ENCODE results near the gene PRKCE. TPM values are rescaled to one million over a fixed set of nuclear protein-coding genes. Genes with fewer than 3 reads are reported as not detected.
A peak's percentile ranks its signal among the peaks of the same experiment; 100 is the strongest.

PRKCE gene
- total RNA-seq, 2 donors from 2014 or later = 5.8 to 18.1 TPM

DNA sequence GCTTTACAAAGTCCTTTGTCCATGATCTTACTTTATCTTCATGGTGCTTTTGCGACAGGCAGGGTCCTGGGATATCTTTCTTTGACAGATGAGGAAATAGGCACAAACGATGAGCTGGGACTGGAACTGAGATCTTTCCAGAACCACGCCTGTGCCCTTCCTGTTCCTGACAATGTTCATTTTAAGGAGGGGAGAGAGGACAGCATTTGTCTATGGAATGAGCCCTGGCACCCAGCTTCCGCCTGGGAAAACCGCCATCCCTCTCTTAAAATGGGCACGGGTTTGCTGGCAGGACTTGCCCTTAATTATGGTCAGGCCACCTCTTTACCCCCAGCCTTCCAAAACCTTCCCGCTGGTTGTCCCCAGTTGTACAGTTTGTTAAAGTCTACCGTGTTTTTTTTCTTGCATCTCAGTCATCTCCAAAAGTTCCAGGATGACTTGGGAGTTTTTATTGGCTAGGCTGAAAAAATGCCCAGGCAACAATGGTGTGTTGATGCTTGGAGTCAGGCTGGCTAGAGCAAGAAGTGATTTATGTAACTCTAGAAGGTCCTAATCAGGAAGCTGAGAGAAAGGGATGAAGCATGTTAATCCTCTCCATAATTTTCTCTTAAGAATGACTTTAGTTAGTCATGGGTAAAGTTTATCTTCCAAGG, 380.8 kb downstream of the PRKCE start:
- ATAC-seq (ENCODE audit: insufficient number of reproducible peaks, low FRiP score, low read depth) (peak; percentile 51), DNase-seq (ENCODE audit: low spot score) (no peak)
- H3K27me3 ChIP-seq (replicated peaks; ENCODE audit: insufficient read depth) = no peaks in the 10 kb centered on the region
- H3K4me3 ChIP-seq = peak overlapping the region; percentile 2
- no peak for TF ChIP-seq CTCF (IDR thresholded peaks at IDR 0.05)
- peak overlapping the region; percentile 29 to 40 for H3K27ac ChIP-seq
- no peaks in the 10 kb centered on the region for H3K9me3 ChIP-seq
- peaks cover 8 to 43% of the 10 kb centered on the region in 2 donors for H3K4me1 ChIP-seq (ENCODE audit: control insufficient read depth in 1 of 2, low read depth in 2 of 2)
- H3K36me3 ChIP-seq = no peaks in the 10 kb centered on the region

DNA sequence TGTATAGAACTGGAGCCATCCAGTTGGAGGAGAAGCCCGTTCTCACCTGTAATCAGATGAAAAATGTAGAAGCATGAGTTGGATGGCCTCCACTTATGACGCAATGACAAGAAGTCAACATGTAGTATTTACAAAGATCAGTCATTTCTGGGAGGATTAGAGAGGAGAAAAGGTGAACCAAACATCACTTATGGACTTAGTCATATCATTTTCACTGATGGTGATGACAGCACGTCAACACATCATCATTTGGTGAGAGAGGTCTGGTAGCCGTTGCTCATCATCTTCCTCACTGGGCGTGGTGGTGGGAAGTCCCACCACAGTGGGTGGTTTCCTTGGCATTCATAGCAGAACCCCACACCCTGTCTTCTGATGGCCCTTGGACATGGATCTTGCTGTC, 381.5 kb downstream of the PRKCE start:
- Histone ChIP-seq H3K36me3 (no peaks in the 10 kb centered on the region), H3K27me3 (replicated peaks; ENCODE audit: insufficient read depth) (no peaks in the 10 kb centered on the region), H3K4me3 (no peak overlapping the region), H3K4me1 (ENCODE audit: control insufficient read depth in 1 of 2, low read depth in 2 of 2) (peaks cover 8 to 46% of the 10 kb centered on the region in 2 donors), H3K9me3 (no peaks in the 10 kb centered on the region), H3K27ac (peak overlapping the region in 1 of 2 donors; percentile 29)
- TF ChIP-seq CTCF (IDR thresholded peaks at IDR 0.05) = no peak
- DNase-seq (ENCODE audit: low spot score) (no peak), ATAC-seq (ENCODE audit: insufficient number of reproducible peaks, low FRiP score, low read depth) (no peak)

- no peaks in the 10 kb centered on the region for H3K9me3 ChIP-seq
- peaks cover 8 to 43% of the 10 kb centered on the region in 2 donors for H3K4me1 ChIP-seq (ENCODE audit: control insufficient read depth in 1 of 2, low read depth in 2 of 2)
- H3K4me3 ChIP-seq = no peak overlapping the region
- no peak for DNase-seq (ENCODE audit: low spot score)
- no peak for ATAC-seq (ENCODE audit: insufficient number of reproducible peaks, low FRiP score, low read depth)
- no peak overlapping the region for H3K27ac ChIP-seq
- no peak for TF ChIP-seq CTCF (IDR thresholded peaks at IDR 0.05)
- no peaks in the 10 kb centered on the region for H3K36me3 ChIP-seq
- no peaks in the 10 kb centered on the region for H3K27me3 ChIP-seq (replicated peaks; ENCODE audit: insufficient read depth)
Measured at GRCh38 chr2:46034535-46034934, 383.1 kb downstream of the PRKCE start.

GRCh38 chr2:46036929-46037328, 385.5 kb downstream of the PRKCE start:
- Histone ChIP-seq H3K4me3 (no peak overlapping the region), H3K36me3 (no peaks in the 10 kb centered on the region), H3K27me3 (replicated peaks; ENCODE audit: insufficient read depth) (no peaks in the 10 kb centered on the region), H3K4me1 (ENCODE audit: control insufficient read depth in 1 of 2, low read depth in 2 of 2) (peaks cover 1 to 30% of the 10 kb centered on the region in 2 donors), H3K9me3 (no peaks in the 10 kb centered on the region), H3K27ac (no peak overlapping the region)
- TF ChIP-seq CTCF (IDR thresholded peaks at IDR 0.05) = no peak
- DNase-seq (ENCODE audit: low spot score) = no peak
- no peak for ATAC-seq (ENCODE audit: insufficient number of reproducible peaks, low FRiP score, low read depth)

DNA sequence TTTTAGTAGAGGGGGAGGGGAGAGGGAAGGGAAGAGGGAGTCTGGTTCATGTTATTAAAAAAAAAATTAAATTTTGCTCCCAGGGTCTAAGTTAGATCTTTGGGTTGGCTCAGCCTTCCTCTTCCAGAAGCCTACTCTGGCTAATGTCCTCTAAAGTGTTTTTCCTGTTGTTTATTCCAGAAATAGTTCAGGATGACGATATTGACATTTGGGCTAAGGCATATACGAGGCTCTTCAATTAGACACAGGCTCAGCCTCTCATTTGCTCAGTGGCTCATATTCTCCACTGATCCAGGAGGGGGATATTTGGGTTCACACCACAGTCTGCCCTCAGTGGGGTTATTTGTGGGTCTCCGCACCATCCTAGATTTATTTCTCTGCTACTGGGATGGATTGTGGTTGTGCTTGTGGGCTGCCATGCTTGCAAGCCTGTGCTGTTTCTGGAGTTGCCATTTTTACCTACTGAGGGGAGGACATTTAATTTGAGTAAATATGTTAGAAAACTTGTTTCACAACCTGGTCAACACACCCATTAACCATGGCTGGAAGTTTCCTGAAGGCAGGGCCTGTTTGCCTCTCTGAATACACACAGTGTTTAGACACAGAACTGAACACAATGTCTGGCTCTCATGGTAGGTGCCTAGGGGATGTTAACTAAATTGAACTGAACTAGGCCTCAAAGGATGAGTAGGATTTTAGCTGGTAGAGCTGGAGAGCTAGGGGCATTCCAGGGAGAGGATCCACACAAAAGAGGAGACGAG, 388.2 kb downstream of the PRKCE start:
- Histone ChIP-seq H3K9me3 (no peaks in the 10 kb centered on the region), H3K4me1 (ENCODE audit: control insufficient read depth in 1 of 2, low read depth in 2 of 2) (peaks cover 0 to 20% of the 10 kb centered on the region in 2 donors), H3K36me3 (no peaks in the 10 kb centered on the region), H3K27ac (no peak overlapping the region), H3K4me3 (no peak overlapping the region), H3K27me3 (replicated peaks; ENCODE audit: insufficient read depth) (no peaks in the 10 kb centered on the region)
- no peak for TF ChIP-seq CTCF (IDR thresholded peaks at IDR 0.05)
- no peak for ATAC-seq (ENCODE audit: insufficient number of reproducible peaks, low FRiP score, low read depth)
- no peak for DNase-seq (ENCODE audit: low spot score)
